ENCODE measurements around the gene FMC1.
"Not testable (repeated sequence)": the region's sequence is repeated elsewhere in the genome, so short reads cannot be mapped to it uniquely, and the experiment has no call there.

FMC1 gene

DNA sequence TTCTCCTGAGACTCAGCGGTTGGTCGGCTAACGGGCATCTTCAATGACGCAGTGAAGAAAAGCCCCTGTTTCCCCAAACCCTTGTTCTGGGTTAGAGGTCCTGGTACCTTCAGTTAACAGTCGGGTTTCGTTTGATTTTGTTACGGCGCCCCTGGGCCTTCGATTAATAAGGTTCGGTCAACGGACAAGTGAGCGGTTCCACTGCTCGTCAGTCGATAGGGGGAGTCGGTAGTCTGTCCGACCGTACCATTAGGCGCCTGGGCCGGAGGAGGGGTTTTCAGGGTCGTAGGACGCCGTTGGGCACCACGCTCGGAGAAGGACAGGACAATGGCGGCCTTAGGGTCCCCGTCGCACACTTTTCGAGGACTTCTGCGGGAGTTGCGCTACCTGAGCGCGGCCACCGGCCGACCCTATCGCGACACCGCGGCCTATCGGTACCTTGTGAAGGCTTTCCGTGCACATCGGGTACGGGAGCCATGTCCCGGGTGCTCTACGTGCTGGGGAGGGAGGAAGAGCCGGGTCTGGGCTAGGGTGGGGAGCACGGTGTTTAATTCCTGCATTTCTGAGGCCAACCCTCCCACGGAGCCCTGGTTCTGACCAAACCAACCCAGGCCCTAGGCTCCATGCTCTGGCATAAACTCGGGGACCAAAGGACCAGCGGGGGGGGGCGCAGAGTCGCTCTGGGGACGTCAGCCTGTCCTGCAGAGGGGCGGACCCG is at the start of gene FMC1:
TSS of gene FMC1 (plus strand) at position 280 of the 718 bp plus-strand sequence. CDS start at position 328, 48 bp downstream.
- peak; percentile 92 for DNase-seq

DNA sequence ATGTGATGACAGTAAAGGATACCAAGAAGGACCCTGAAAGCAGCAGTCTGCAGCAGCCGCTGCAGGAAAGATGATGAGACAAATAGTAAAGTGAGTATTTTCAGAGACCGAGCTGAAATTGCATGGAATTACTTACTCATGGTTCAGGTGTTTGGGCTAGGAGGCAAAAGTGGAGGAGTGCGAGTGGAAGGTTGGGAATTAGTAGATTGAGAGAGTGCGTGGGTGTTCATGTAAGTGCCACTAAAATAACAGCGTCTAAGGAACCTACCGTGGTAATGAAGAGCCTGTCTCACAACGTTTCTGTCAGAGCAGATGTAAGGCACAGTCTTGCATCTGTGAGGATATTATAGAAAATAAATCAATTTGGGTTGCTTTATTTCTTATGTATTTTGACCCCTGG is 48.3 kb upstream of the FMC1 start:
- DNase-seq: no peak

DNA sequence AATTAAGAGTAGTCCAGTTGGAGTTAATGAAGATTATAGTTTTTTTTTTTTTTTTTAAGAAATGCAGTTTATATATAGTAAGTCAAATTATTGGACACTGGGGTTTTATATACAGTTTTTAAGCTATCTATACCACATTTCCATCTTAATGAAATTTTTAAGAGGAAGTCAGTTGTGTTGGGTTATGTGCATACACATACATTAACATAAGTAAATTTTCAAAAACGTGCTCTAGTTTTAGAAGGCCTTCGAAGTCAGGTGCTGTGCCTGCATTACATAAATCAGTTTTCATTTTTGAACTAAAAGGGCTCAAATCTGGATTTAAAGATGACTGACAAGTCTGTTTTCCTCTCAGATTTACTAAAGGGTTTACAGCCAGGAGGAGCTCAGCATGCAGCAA is 47.6 kb upstream of the FMC1 start:
- DNase-seq: no peak

DNA sequence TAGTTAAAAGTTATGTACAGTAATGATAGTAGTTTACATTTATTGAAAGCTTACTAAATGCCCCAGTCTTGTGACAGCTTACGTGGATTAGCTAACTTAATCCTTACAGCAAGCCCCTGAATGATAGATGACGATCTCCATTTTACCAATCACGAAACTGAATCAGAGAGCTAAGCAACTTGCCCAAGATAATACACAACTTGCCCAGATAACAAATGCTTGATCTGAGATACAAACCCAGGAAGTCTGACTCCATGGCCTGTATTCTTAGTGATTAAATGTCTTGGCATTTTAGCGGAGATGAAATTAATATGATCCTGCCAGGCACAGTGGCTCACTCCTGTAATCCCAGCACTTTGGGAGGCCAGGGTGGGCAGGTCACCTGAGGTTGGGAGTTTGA is 46.9 kb upstream of the FMC1 start:
- DNase-seq: no peak

- DNase-seq: no peak
These were observed 46.1 kb upstream of the FMC1 start for GRCh38 chr7:139294951-139295575.

- DNase-seq: no peak
These were observed 43.3 kb upstream of the FMC1 start for GRCh38 chr7:139297795-139298194.

GRCh38 chr7:139299296-139299695 is 41.8 kb upstream of the FMC1 start:
- no peak for DNase-seq

DNA sequence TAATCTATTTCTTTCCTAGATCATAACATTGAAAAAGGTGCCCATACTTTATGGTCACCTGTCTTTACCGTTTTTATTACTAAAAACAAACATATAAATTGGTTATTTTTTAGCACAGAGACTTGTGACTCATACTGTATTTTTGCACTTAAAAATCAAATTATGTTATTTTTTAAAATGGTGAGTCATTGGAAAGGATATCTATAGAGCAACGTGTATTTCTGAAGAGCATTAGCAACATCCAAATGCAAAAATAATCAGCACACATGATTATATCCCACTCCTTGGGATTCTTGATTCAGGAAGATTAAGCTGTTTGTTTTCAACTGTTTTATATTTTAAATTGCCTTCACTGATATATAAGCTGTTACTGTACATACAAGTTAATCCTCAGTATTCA is 40.7 kb upstream of the FMC1 start:
- DNase-seq: no peak

- no peak for DNase-seq
These were observed 36.6 kb upstream of the FMC1 start for GRCh38 chr7:139304517-139304916.

GRCh38 chr7:139317939-139318505 is 23.1 kb upstream of the FMC1 start:
- no peak for DNase-seq

- no peak for DNase-seq
These were observed 19.9 kb upstream of the FMC1 start for GRCh38 chr7:139321071-139321745.

GRCh38 chr7:139324709-139325108 is 16.4 kb upstream of the FMC1 start:
- DNase-seq: not testable (repeated sequence)

GRCh38 chr7:139328375-139328774 is 12.8 kb upstream of the FMC1 start:
- no peak for DNase-seq

DNA sequence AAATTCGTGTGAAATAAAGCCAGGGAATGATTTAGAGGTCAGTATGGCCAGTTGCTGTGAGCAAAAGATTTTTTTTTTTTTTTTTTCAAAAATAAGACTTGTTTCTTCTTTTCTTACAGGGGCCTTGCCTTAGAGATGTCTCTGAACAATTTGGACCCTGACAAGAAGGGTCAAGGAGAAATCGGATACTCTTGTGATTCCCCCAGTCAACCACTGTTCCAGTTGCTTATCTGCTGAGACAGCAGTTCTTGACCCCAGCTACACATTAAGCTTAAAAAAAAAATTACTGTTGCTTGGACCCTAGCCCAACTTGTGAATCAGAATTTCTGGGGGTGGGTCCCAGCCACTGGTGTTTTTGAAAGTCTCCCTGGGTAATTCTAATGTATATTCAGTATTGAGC is 12.0 kb upstream of the FMC1 start:
- DNase-seq: no peak

DNA sequence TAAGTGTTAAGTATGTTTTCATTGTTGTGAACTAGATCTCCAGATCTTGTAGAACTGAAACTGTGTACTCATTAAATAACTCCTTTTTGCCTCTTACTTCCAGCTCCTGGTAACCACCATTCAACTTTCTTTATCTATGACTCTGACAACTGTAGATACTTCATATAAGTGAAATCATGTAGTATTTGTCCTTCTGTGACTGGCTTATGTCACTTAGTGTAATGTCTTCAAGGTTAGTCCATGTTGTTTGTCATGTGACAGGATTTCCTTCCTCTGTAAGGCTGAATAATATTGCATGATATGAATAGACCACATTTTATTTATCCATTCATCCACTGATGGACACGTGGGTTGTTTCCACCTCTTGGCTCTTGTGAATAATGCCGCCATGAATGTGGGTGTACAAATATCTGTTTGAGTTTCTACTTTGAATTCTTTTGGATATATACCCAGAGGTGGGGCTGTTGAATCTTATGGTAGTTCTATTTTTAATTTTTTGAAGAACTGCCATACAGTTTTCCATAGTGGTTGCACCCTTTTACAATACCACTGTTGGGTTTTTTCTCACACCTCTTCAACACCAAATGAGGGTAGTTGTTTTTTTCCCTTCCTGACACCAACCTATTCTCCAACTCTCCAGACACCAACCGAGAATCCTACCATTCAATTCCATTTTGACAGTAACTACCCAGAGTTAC is 10.7 kb upstream of the FMC1 start:
- DNase-seq: no peak

DNA sequence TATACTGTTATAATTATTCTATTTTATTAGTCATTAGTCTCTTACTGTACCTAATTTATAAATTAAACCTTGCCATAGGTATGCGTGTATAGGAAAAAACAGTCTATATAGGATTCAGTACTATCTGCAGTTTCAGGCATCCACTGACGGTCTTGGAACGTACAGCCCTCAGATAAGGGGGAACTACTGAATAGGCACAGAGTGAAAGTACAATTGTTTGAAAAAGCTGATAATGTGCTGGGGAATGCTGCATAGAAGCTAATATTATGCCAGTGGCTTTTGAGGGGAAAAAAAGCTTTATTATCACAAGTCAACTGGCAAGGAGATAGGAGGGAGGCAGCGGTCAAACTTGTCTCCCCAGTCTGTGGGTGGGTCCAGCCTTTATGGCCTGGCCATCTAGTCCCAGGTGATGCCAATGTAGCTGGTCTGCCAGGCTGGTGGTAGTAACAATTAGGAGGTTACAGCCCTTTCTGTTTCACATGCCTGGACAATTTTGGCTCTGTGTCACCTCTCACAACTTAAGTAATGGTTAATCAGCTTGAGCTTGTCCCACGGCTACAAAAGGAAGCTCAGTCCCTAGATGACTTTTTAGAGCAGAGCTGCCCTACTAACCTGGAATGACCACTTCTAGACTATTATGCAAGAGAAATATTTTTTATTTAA is 8.3 kb upstream of the FMC1 start:
- DNase-seq: no peak

DNA sequence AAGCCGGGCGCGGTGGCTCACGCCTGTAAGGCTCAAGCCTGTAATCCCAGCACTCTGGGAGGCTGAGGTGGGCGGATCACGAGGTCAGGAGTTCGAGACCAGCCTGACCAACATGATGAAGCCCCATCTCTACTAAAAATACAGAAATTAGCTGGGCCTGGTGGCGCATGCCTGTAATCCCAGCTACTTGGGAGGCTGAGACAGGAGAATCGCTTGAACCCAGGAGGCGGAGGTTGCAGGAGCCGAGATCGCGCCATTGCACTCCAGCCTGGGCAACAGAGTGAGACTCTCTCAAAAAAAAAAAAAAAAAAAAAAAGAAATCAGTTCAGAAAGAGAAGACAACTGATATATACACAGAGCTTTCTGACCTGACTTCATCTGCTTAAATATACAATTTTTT is 7.7 kb upstream of the FMC1 start:
- not testable (repeated sequence) for DNase-seq

DNA sequence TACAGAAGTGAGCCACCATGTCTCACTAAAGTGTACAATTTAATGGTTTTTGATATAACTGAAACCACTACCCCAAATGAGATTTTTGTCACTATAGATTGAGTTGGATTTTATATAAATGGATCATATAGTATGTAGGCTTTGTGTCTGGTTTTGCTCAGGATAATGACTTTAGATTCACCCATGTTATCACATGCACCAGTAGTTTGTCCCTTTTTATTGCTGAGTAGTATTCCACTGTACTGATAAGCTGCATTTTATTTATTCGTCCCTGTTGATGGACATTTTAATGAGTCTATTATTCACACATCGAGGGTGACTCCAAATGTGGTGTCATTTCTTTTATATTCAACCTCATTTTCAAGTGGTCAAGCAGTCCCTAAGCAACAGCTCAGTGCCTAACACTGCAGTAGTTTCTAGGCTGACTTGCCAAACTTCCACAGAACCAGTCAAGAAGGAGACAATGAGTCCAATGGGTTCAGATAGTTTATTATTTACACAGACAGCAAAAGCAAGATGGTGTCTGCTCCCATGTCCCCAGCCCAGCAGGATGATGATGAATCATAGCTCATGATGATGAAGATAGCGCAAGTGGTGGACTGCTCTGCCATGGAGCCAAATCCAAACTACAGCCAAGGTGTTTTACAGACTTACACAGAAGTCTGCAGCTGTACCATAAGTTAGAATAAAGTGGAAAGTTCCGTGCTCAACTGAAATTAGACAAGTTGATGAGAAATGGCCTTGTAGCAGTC is 6.6 kb upstream of the FMC1 start:
- DNase-seq: no peak

- no peak for DNase-seq
These were observed 2.1 kb upstream of the FMC1 start for GRCh38 chr7:139339025-139339424.

GRCh38 chr7:139339698-139340036 is 1.5 kb upstream of the FMC1 start:
- no peak for DNase-seq

DNA sequence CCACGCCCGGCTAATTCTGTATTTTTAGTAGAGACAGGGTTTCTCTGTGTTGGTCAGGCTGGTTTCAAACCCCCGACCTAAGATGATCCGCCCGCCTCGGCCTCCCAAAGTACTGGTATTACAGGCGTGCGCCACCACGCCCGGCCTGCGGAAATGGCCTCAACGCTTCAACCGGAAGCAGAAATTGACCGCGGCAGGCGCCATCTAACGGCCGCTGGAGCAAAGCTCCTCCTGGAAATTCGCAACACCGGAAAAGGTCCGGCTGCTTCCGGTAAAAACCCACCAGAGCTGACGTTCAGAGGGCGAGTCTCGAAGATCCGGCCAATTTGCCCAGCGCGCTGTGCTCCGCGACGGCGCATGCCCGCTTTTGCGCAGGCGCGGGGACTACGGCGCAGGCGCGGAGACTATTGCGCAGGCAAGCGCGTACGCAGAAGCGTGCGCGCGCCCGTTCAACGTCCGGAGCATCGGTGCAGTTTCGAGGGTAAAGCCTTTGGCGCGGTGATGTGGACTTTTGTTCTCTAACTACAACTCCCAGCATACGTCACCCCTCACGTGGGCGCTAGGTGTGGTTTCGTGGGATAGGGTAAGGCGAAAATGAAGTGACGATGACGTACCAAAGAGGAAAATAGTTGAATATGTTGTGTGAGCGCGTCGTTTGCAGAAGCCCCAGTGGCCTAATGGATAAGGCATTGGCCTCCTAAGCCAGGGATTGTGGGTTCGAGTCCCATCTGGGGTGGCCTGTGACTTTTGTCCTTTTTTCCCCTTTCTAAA is 915 bp upstream of the FMC1 start:
- peak; percentile 100 for DNase-seq

DNA sequence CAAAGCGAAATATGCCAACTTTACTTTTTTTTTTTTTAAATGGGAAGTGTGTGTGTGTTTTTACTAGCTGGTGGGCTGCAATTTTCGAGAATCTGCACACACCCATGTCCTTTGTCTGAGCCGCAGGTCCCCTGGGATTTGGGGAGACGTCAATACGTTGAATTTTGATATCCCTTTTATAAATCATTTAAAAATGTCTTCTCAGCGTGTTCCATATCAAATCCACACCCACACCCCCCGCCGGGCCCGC is 404 bp upstream of the FMC1 start:
- no peak for DNase-seq
